Tibial nerve (tissue), 3 donors: ENCODE data around the gene CRYBB3.

ENCODE experiments used
- POLR2A ChIP-seq, 2 donors: fragments of 450-650 bp; IDR thresholded peaks; one replicate each; pipeline ENCODE4 v1.6.1; 2017; ENCODE audit warnings: antibody characterized with exemption in 2 of 2, mild to moderate bottlenecking in 2 of 2, moderate library complexity in 2 of 2
- TF ChIP-seq, protein P1 (sequence below), 5 experiments: fragments of 200-600 bp in 3 of 5; fragments of 450-650 bp in 2 of 5; sonication (generic) in 3 of 5; IDR thresholded peaks; one replicate each; pipeline ENCODE4 v1.5.1; 2016 to 2019; ENCODE audit warnings: antibody characterized with exemption in 5 of 5, mild to moderate bottlenecking in 3 of 5, moderate library complexity in 2 of 5

DNA sequence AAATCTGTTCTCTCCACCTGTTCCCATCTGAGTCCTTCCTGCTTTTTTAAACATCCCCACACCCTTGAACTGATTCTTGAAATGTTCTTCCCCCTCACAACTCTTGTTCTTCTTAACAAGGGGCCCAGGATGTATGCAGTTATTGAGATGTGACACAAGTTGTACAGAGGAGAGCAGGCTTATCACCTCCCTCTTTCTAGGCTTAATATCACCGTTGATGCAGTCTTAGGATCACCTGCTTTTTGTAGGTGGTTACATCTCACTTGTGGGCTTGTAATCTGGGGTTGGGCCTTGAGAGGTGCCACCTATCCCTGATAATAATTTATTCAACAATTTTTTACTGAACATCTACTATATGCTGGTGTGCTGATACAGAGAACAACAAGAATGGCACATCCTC lies 6.2 kb downstream of the CRYBB3 start:
- TF ChIP-seq, protein P1, sequence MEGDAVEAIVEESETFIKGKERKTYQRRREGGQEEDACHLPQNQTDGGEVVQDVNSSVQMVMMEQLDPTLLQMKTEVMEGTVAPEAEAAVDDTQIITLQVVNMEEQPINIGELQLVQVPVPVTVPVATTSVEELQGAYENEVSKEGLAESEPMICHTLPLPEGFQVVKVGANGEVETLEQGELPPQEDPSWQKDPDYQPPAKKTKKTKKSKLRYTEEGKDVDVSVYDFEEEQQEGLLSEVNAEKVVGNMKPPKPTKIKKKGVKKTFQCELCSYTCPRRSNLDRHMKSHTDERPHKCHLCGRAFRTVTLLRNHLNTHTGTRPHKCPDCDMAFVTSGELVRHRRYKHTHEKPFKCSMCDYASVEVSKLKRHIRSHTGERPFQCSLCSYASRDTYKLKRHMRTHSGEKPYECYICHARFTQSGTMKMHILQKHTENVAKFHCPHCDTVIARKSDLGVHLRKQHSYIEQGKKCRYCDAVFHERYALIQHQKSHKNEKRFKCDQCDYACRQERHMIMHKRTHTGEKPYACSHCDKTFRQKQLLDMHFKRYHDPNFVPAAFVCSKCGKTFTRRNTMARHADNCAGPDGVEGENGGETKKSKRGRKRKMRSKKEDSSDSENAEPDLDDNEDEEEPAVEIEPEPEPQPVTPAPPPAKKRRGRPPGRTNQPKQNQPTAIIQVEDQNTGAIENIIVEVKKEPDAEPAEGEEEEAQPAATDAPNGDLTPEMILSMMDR (IDR thresholded peaks at IDR 0.05), result no peak
- no peak for TF ChIP-seq POLR2A (IDR thresholded peaks at IDR 0.05)
